Suprapubic skin (tissue), 3 donors: ENCODE measurements around the gene HOXC4.

Experiments
- CTCF ChIP-seq, 2 donors: fragments of 200-600 bp in 1 of 2; fragments of 450-650 bp in 1 of 2; sonication (generic) in 1 of 2; IDR thresholded peaks; one replicate each; pipeline ENCODE4 v1.5.1; 2016 to 2019; ENCODE audit warnings: antibody characterized with exemption in 2 of 2, mild to moderate bottlenecking in 1 of 2, moderate library complexity in 1 of 2
- POLR2AphosphoS5 ChIP-seq, 3 donors: sonication (generic); formaldehyde crosslinking; IDR thresholded peaks; one replicate each; pipeline ENCODE4 v1.6.1; 2017; ENCODE audit warnings: antibody characterized with exemption in 3 of 3

- no peak for TF ChIP-seq CTCF (IDR thresholded peaks at IDR 0.05)
- TF ChIP-seq POLR2AphosphoS5 (IDR thresholded peaks at IDR 0.05), result no peak
These were observed 1.1 kb downstream of the HOXC4 start for GRCh38 chr12:54054742-54055194.
